K562 (cell line): ENCODE measurements around the gene UBAP2. TPM values are rescaled to one million over a fixed set of nuclear protein-coding genes. Genes with fewer than 3 reads are reported as not detected.

Source experiments
- ATAC-seq: fragments of 200-7000 bp; cut with Tn5 transposase; 3 replicates; pipeline ENCODE4 v1.9.1; 2020; ENCODE audit warnings: moderate library complexity
- BruUV-seq: library from RNA; stranded (reverse); fragments of 400-500 nt; replicated peaks from 2 replicates; lab custom pipeline; 2021; lab: Mats Ljungman, UMichigan
- CTCF ChIA-PET: fragments of 300-600 bp; formaldehyde crosslinking; extraction: SDS; loops from one replicate; lab custom pipeline; 2021; ENCODE audit warnings: low intra/inter-chr PET ratio; lab: Yijun Ruan, JAX
- POLR2A ChIA-PET: fragments of 300-600, 350-650 bp; sonication (Branson Sonifier 250); formaldehyde crosslinking; extraction: SDS; loops from one replicate; lab custom pipeline; 2021; ENCODE audit warnings: antibody characterized with exemption, inconsistent platforms; lab: Yijun Ruan, JAX
- DNase-seq, 4 experiments: peaks; one replicate each; pipeline versions ENCODE4 v3.0.0 to v3.0.0-alpha.2; 2011 to 2018; ENCODE audit warnings: low spot score in 3 of 4, mixed read lengths in 3 of 4; ENCODE audit errors: extremely low read depth in 1 of 4
- FAIRE-seq: peaks from 2 replicates; lab custom pipeline; 2011; peaks lifted over from hg19 to GRCh38; lab: Jason Lieb, UNC
- H2AFZ ChIP-seq: 2 replicates; pipeline ENCODE4 v1.6.0; 2011; ENCODE audit warnings: low read depth, low read length, control low read depth, inconsistent platforms
- H3K27ac ChIP-seq: fragments of 200-600 bp; 3 replicates; pipeline ENCODE4 v1.8.0; 2011; ENCODE audit warnings: low read depth, mild to moderate bottlenecking, control low read depth, inconsistent platforms, low read length, moderate library complexity, mixed read lengths; ENCODE audit errors: extremely low read depth
- H3K27me3 ChIP-seq, 2 experiments: fragments of 300-600 bp in 1 of 2; 2 replicates in 1 of 2; 3 replicates in 1 of 2; pipeline versions ENCODE4 v1.6.0 to v1.8.0; 2011; ENCODE audit warnings: inconsistent platforms in 2 of 2, low read length in 2 of 2, mild to moderate bottlenecking in 1 of 2, mixed read lengths in 1 of 2, moderate library complexity in 1 of 2; ENCODE audit not compliant: control insufficient read depth in 2 of 2, insufficient read depth in 2 of 2
- H3K36me3 ChIP-seq: fragments of 300-600 bp; 3 replicates; pipeline ENCODE4 v1.8.0; 2011; ENCODE audit warnings: mild to moderate bottlenecking, low read length, inconsistent platforms; ENCODE audit not compliant: control insufficient read depth, insufficient read depth
- H3K4me1 ChIP-seq, 2 experiments: fragments of 200-600 bp in 1 of 2; replicated peaks in 1 of 2; 2 replicates in 1 of 2; 3 replicates in 1 of 2; pipeline versions ENCODE4 v1.5.1 to v1.8.0; 2011; ENCODE audit warnings: inconsistent platforms in 2 of 2, low read length in 2 of 2, mild to moderate bottlenecking in 1 of 2, mixed read lengths in 1 of 2, moderate library complexity in 1 of 2; ENCODE audit not compliant: control insufficient read depth in 2 of 2, insufficient read depth in 2 of 2
- H3K4me2 ChIP-seq: 2 replicates; pipeline ENCODE4 v1.6.1; 2011; ENCODE audit warnings: low read length, control low read depth, inconsistent platforms, mixed read lengths; ENCODE audit not compliant: insufficient read depth
- H3K4me3 ChIP-seq: fragments of 200-600 bp; sonication (generic), shearing (Covaris generic); 2 replicates; pipeline ENCODE4 v1.5.1; 2016; ENCODE audit warnings: control low read depth, inconsistent platforms
- H3K79me2 ChIP-seq: fragments of 200-600 bp; 3 replicates; pipeline ENCODE4 v1.8.0; 2011; ENCODE audit warnings: low read length, inconsistent platforms; ENCODE audit not compliant: control insufficient read depth, insufficient read depth
- H3K9ac ChIP-seq, 2 experiments: 2 replicates each; pipeline versions ENCODE4 v1.6.0 to v1.6.1; 2011; ENCODE audit warnings: low read depth in 2 of 2, low read length in 2 of 2, control low read depth in 1 of 2, inconsistent platforms in 1 of 2, mild to moderate bottlenecking in 1 of 2, mixed read lengths in 1 of 2; ENCODE audit not compliant: insufficient read depth in 1 of 2
- H3K9me1 ChIP-seq: one replicate; pipeline ENCODE4 v1.6.0; 2011; ENCODE audit warnings: inconsistent platforms, mild to moderate bottlenecking, low read length, moderate library complexity; ENCODE audit not compliant: control insufficient read depth, insufficient read depth
- H3K9me3 ChIP-seq: replicated peaks from 2 replicates; pipeline ENCODE4 v1.5.1; 2011; ENCODE audit warnings: low read depth, low read length, inconsistent platforms; ENCODE audit not compliant: control insufficient read depth, insufficient read depth
- H4K20me1 ChIP-seq: replicated peaks from 2 replicates; pipeline ENCODE4 v1.6.1; 2011; ENCODE audit warnings: low read length, inconsistent platforms, mixed read lengths; ENCODE audit not compliant: control insufficient read depth, insufficient read depth
- ARID2 ChIP-seq: fragments of 450-650 bp; IDR thresholded peaks from 2 replicates; pipeline ENCODE4 v1.6.1; 2017; ENCODE audit warnings: antibody characterized with exemption, mild to moderate bottlenecking
- DPF2 ChIP-seq: fragments of 450-650 bp; IDR thresholded peaks from 2 replicates; pipeline ENCODE4 v1.6.1; 2016
- EWSR1 ChIP-seq: fragments of 450-650 bp; IDR thresholded peaks from 2 replicates; pipeline ENCODE4 v1.6.1; 2018; ENCODE audit warnings: borderline replicate concordance, mild to moderate bottlenecking, low read depth, moderate library complexity; ENCODE audit not compliant: partially characterized antibody
- FOXK1 ChIP-seq: sonication (generic); formaldehyde crosslinking; IDR thresholded peaks from 2 replicates; pipeline ENCODE4 v1.8.0; 2022; ENCODE audit warnings: missing genetic modification reagents, mild to moderate bottlenecking, borderline replicate concordance
- NR3C1 ChIP-seq: sonication (generic); formaldehyde crosslinking; IDR thresholded peaks from 2 replicates; pipeline ENCODE4 v1.8.1; 2022; ENCODE audit warnings: missing genetic modification reagents
- PRPF4 ChIP-seq: fragments of 200-400 bp; formaldehyde crosslinking; IDR thresholded peaks from one replicate; pipeline ENCODE4 v1.6.1; 2017; ENCODE audit warnings: low read length, low read depth, mild to moderate bottlenecking; ENCODE audit not compliant: insufficient read depth, poor library complexity, severe bottlenecking
- SIN3B ChIP-seq: fragments of 450-650 bp; IDR thresholded peaks from 2 replicates; pipeline ENCODE4 v1.6.1; 2017; ENCODE audit warnings: low read depth, mild to moderate bottlenecking, moderate library complexity
- SIRT6 ChIP-seq: IDR thresholded peaks from one replicate; pipeline ENCODE4 v1.6.1; 2012; ENCODE audit warnings: low read depth, mild to moderate bottlenecking, control low read depth, inconsistent platforms, low read length, moderate library complexity
- ZNF134 ChIP-seq: fragments of 250-450 bp; sonication (Bioruptor Pico); conservative IDR thresholded peaks from 2 replicates; pipeline ENCODE4 v1.4.0; 2020
- ZNF165 ChIP-seq: fragments of 250-450 bp; sonication (Bioruptor Pico); IDR thresholded peaks from 2 replicates; pipeline ENCODE4 v1.4.0; 2020; ENCODE audit warnings: borderline replicate concordance
- ZNF174 ChIP-seq: fragments of 250-450 bp; sonication (Bioruptor Pico); IDR thresholded peaks from 2 replicates; pipeline ENCODE4 v1.4.0; 2020; ENCODE audit warnings: mild to moderate bottlenecking
- ZNF184 ChIP-seq: sonication (generic); formaldehyde crosslinking; IDR thresholded peaks from 2 replicates; pipeline ENCODE4 v1.5.0; 2020; ENCODE audit warnings: missing genetic modification reagents
- ZNF282 ChIP-seq: sonication (generic); formaldehyde crosslinking; IDR thresholded peaks from 2 replicates; pipeline ENCODE4 v1.8.1; 2023; ENCODE audit warnings: missing genetic modification reagents
- ZNF3 ChIP-seq: fragments of 250-450 bp; sonication (Bioruptor Pico); IDR thresholded peaks from 2 replicates; pipeline ENCODE4 v1.5.0; 2021; ENCODE audit warnings: mild to moderate bottlenecking, moderate library complexity
- WGBS: fragments of 100-300 bp; shearing (Covaris generic); methylation state at CpG from one replicate; pipeline ENCODE4 v1.1.6; 2016; ENCODE audit warnings: low coverage, mixed read lengths; ENCODE audit not compliant: insufficient coverage; ENCODE audit errors: missing lambda C conversion rate; 5-methylcytosine and 5-hydroxymethylcytosine counted together
- in situ Hi-C: fragments of 300-500 bp; cut with MboI; formaldehyde crosslinking; loops from 4 replicates; pipeline ENCODE4 v1.15.0; 2018; ENCODE audit warnings: inconsistent platforms, mixed read lengths
- intact Hi-C: fragments of 100-400 bp; cut with micrococcal nuclease; formaldehyde crosslinking; loops from 2 replicates; pipeline ENCODE4 v1.14.2; 2022
- polyA plus RNA-seq, 8 experiments: library from polyadenylated mRNA; depleted of rRNA in 4 of 8; stranded (reverse) in 5 of 8; unstranded in 3 of 8; fragments of >200 nt; fragmentation: Nextera tagmentation in 2 of 8; fragmentation: Illumina TruSeq in 1 of 8; extraction: Ambion mirVana in 2 of 8; extraction: Trizol in 1 of 8; gene quantifications; 2 replicates each; pipeline versions ENCODE4 v1.2.1 to v1.2.3, GENCODE V29; 2011 to 2014; ENCODE audit warnings: inconsistent platforms in 1 of 8, missing spikeins in 1 of 8
- total RNA-seq, 7 experiments: library from RNA; depleted of rRNA in 6 of 7; stranded (reverse); fragments of >200 nt in 6 of 7; fragmentation: Illumina TruSeq in 2 of 7; extraction: Trizol in 2 of 7; gene quantifications; 2 replicates each; pipeline versions ENCODE4 v1.2.1 to v1.2.3, GENCODE V29; 2011 to 2021; ENCODE audit warnings: low replicate concordance in 1 of 7
- TF ChIP-seq, protein P1 (sequence below): sonication (generic); formaldehyde crosslinking; IDR thresholded peaks from 2 replicates; pipeline ENCODE4 v1.8.0; 2023; ENCODE audit warnings: missing genetic modification reagents, mild to moderate bottlenecking, borderline replicate concordance
- TF ChIP-seq, protein P2 (sequence below): sonication (generic); formaldehyde crosslinking; IDR thresholded peaks from 2 replicates; pipeline ENCODE4 v1.8.1; 2023; ENCODE audit warnings: mild to moderate bottlenecking, missing genetic modification reagents

Gene UBAP2
- total and polyA plus RNA-seq, 9 of the 15 experiments (the other 6 are each of a cell fraction or from before 2014, with no cell fraction given), result 8.7 to 47.9 (median 18.7) TPM

- TF ChIP-seq ZNF174 (CRISPR knock-in tag) (no peak), FOXK1 (CRISPR knock-in tag) (no peak), DPF2 (no peak), ZNF3 (no peak), ZNF165 (CRISPR knock-in tag) (no peak)
Measured at GRCh38 chr9:33959725-33960124, 89.0 kb downstream of the UBAP2 start (continued).

- POLR2A ChIA-PET, result no interaction called here
- no TSS peak for BruUV-seq
- no peak for ATAC-seq
Measured at GRCh38 chr9:33956544-33956943, 92.1 kb downstream of the UBAP2 start.

More at GRCh38 chr9:33956544-33956943, 92.1 kb downstream of the UBAP2 start:
- Histone ChIP-seq H2AFZ (no peak overlapping the region), H3K36me3 (peaks cover 79% of the 10 kb centered on the region), H3K9me1 (no peaks in the 10 kb centered on the region), H4K20me1 (no peaks in the 10 kb centered on the region), H3K27ac (no peak overlapping the region), H3K4me3 (no peak overlapping the region), H3K79me2 (no peaks in the 10 kb centered on the region), H3K9ac (no peak overlapping the region), H3K4me1 (no peaks in the 10 kb centered on the region), H3K4me2 (no peak overlapping the region), H3K9me3 (no peaks in the 10 kb centered on the region), H3K27me3 (no peaks in the 10 kb centered on the region)
- no peak for TF ChIP-seq NR3C1
- TF ChIP-seq, protein P1, sequence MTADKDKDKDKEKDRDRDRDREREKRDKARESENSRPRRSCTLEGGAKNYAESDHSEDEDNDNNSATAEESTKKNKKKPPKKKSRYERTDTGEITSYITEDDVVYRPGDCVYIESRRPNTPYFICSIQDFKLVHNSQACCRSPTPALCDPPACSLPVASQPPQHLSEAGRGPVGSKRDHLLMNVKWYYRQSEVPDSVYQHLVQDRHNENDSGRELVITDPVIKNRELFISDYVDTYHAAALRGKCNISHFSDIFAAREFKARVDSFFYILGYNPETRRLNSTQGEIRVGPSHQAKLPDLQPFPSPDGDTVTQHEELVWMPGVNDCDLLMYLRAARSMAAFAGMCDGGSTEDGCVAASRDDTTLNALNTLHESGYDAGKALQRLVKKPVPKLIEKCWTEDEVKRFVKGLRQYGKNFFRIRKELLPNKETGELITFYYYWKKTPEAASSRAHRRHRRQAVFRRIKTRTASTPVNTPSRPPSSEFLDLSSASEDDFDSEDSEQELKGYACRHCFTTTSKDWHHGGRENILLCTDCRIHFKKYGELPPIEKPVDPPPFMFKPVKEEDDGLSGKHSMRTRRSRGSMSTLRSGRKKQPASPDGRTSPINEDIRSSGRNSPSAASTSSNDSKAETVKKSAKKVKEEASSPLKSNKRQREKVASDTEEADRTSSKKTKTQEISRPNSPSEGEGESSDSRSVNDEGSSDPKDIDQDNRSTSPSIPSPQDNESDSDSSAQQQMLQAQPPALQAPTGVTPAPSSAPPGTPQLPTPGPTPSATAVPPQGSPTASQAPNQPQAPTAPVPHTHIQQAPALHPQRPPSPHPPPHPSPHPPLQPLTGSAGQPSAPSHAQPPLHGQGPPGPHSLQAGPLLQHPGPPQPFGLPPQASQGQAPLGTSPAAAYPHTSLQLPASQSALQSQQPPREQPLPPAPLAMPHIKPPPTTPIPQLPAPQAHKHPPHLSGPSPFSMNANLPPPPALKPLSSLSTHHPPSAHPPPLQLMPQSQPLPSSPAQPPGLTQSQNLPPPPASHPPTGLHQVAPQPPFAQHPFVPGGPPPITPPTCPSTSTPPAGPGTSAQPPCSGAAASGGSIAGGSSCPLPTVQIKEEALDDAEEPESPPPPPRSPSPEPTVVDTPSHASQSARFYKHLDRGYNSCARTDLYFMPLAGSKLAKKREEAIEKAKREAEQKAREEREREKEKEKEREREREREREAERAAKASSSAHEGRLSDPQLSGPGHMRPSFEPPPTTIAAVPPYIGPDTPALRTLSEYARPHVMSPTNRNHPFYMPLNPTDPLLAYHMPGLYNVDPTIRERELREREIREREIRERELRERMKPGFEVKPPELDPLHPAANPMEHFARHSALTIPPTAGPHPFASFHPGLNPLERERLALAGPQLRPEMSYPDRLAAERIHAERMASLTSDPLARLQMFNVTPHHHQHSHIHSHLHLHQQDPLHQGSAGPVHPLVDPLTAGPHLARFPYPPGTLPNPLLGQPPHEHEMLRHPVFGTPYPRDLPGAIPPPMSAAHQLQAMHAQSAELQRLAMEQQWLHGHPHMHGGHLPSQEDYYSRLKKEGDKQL (CRISPR knock-in tag), result no peak
- no peak for TF ChIP-seq ARID2
- no peak for TF ChIP-seq ZNF282
- no peak for TF ChIP-seq ZNF134 (CRISPR knock-in tag)
- no peak for TF ChIP-seq ZNF184
- no peak for TF ChIP-seq EWSR1
- TF ChIP-seq, protein P2, sequence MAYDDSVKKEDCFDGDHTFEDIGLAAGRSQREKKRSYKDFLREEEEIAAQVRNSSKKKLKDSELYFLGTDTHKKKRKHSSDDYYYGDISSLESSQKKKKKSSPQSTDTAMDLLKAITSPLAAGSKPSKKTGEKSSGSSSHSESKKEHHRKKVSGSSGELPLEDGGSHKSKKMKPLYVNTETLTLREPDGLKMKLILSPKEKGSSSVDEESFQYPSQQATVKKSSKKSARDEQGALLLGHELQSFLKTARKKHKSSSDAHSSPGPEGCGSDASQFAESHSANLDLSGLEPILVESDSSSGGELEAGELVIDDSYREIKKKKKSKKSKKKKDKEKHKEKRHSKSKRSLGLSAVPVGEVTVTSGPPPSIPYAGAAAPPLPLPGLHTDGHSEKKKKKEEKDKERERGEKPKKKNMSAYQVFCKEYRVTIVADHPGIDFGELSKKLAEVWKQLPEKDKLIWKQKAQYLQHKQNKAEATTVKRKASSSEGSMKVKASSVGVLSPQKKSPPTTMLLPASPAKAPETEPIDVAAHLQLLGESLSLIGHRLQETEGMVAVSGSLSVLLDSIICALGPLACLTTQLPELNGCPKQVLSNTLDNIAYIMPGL (CRISPR knock-in tag), result no peak
- TF ChIP-seq SIRT6, result no peak
- TF ChIP-seq PRPF4, result no peak
- TF ChIP-seq SIN3B, result no peak
- FAIRE-seq, result no peak
- intact Hi-C loops, result no loop called here
- no peak for DNase-seq
- in situ Hi-C loops, result no loop called here
- WGBS, result 95% methylated on average over 3 of the region's 4 CpGs
- CTCF ChIA-PET, result no interaction called here
